HG02970 (cell line): ENCODE measurements around the gene NFATC3.
A peak's percentile ranks its signal among the peaks of the same experiment; 100 is the strongest.

ENCODE experiments used
- ATAC-seq: cut with Tn5 transposase; IDR thresholded peaks from one replicate; pipeline ENCODE4 v1.9.1; 2021; ENCODE audit warnings: mild to moderate bottlenecking, moderate library complexity, moderate number of reproducible peaks; ENCODE audit not compliant: unreplicated experiment, low FRiP score

NFATC3 gene

GRCh38 chr16:68242926-68243858 lies 158.0 kb downstream of the NFATC3 start:
- ATAC-seq, result no peak

- ATAC-seq, result no peak
Observed at GRCh38 chr16:68244481-68244902, 159.3 kb downstream of the NFATC3 start.

- ATAC-seq, result peak; percentile 74
Observed at GRCh38 chr16:68244903-68245853, 160.0 kb downstream of the NFATC3 start, which contains the start of gene PLA2G15. TSS of gene PLA2G15 (plus strand) at chr16:68245373. CDS start at chr16:68245427, 54 bp downstream.

- ATAC-seq, result no peak
Observed at GRCh38 chr16:68246121-68246520, 161.0 kb downstream of the NFATC3 start.

- no peak for ATAC-seq
Observed at GRCh38 chr16:68246666-68247065, 161.5 kb downstream of the NFATC3 start.

GRCh38 chr16:68247400-68247799 lies 162.2 kb downstream of the NFATC3 start:
- no peak for ATAC-seq

- no peak for ATAC-seq
Observed at GRCh38 chr16:68247932-68248331, 162.8 kb downstream of the NFATC3 start.

- no peak for ATAC-seq
Observed at GRCh38 chr16:68249371-68249770, 164.2 kb downstream of the NFATC3 start.

- ATAC-seq, result no peak
Observed at GRCh38 chr16:68250951-68251350, 165.8 kb downstream of the NFATC3 start.

GRCh38 chr16:68251832-68252231 lies 166.7 kb downstream of the NFATC3 start:
- ATAC-seq, result no peak

- ATAC-seq, result no peak
Observed at GRCh38 chr16:68252383-68252782, 167.2 kb downstream of the NFATC3 start.

GRCh38 chr16:68253721-68254120 lies 168.6 kb downstream of the NFATC3 start:
- ATAC-seq, result no peak

- ATAC-seq, result no peak
Observed at GRCh38 chr16:68255712-68256111, 170.5 kb downstream of the NFATC3 start.

- ATAC-seq, result no peak
Observed at GRCh38 chr16:68257251-68257905, 172.2 kb downstream of the NFATC3 start.

- ATAC-seq, result no peak
Observed at GRCh38 chr16:68257906-68258800, 173.0 kb downstream of the NFATC3 start.

GRCh38 chr16:68259007-68259825 lies 174.0 kb downstream of the NFATC3 start:
- ATAC-seq, result no peak

- no peak for ATAC-seq
Observed at GRCh38 chr16:68263559-68264127, 178.5 kb downstream of the NFATC3 start.
